GM21447 (cell line): ENCODE measurements around the gene FLT1.

Experiments used
- ATAC-seq: cut with Tn5 transposase; IDR thresholded peaks from one replicate; pipeline ENCODE4 v1.9.1; 2021; ENCODE audit not compliant: unreplicated experiment

Gene FLT1

GRCh38 chr13:28494778-28495537 lies at the start of gene FLT1:
Gene FLT1 (minus strand): TSS chr13:28495128. CDS start chr13:28494843, 285 bp downstream.
- no peak for ATAC-seq

GRCh38 chr13:28544026-28544425 lies 49.1 kb upstream of the FLT1 start:
- no peak for ATAC-seq

DNA sequence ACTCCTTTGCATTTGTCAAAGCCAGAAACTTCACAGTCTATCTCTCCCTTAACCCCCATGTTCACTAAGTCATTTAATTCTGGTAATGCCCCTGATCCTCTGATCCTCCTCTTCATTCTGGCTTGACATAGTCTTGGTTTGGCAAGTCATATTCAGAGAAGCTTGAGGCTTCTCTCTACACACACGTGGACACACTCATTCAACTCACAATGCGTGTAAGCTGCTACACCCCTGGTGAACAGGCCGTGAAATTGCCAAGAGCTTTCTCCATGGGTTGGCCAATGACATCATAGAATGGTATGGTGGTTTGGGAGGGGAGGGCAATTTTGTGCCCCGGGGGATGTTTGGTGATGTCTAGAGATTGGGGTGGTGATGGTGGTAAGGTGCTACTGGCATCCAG lies 47.9 kb upstream of the FLT1 start:
- ATAC-seq: no peak

- no peak for ATAC-seq
These were observed 47.0 kb upstream of the FLT1 start for GRCh38 chr13:28541966-28542365.

DNA sequence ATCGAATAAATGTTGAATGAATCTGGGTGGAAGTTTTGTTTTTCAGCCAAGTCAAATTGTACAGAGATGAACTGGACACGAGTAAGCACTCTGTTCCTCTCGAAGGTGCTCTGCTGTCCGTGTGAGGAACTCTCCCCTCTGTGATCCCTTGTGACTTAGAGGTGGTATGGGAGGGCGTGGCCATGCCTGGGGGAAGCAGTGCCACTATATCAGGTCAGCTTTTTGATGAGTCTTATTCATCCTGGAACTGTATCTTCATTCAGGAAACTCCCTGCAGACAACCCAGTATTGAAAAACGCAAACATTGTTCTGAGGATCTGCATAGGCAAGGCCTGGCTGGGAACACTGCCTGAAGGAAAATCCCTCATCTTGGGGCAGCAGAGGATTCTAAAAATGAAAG lies 45.7 kb upstream of the FLT1 start:
- ATAC-seq: no peak

DNA sequence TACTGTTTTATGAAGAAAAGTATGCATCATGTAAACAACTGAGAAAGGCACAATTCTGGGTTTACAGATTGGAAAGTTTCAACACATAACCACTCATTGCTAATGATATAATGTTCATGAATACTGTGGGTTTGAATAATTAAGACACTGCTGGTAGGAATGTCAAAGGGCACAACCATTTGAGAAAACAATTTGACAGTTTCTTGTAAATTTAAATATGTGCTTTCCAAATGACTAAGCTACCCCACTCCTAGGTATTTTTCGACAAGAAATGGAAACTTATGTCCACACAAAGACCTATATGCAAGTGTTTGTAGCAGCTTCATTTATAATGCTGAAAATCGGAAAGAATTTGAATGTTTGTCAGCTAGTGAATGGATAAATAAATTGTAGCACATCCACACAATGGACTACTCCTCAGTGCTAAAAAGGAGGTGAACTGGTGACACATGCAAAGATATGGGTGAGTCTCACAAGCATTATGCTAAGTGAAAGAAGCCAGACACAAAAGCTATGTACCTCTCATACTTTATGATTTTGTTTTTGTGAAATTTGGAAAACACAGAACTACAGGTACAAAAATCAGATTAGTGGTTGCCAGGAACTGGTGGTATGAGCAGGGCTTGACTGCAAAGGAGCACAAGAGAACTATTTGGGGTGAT lies 44.8 kb upstream of the FLT1 start:
- ATAC-seq: no peak

GRCh38 chr13:28538932-28539331 lies 44.0 kb upstream of the FLT1 start:
- no peak for ATAC-seq

DNA sequence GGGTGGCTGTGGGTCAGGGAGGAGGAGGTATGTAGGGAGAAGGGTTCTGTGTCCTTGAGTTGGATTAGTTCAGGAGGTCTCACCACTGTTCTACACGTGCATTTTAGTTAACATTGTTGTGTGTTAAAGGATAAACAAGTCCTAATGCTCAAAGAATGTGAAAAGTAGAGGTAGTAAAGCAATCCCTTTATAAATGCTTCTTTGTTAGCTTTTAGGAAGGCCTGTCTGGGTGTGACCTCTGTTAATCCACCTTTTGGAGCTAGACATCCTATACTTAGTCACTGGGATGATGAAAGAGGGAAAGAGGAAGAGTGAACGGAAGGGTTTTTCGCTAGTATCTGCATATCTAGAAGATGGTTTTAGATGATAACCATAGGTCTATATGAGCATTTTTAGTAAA lies 42.2 kb upstream of the FLT1 start:
- no peak for ATAC-seq

DNA sequence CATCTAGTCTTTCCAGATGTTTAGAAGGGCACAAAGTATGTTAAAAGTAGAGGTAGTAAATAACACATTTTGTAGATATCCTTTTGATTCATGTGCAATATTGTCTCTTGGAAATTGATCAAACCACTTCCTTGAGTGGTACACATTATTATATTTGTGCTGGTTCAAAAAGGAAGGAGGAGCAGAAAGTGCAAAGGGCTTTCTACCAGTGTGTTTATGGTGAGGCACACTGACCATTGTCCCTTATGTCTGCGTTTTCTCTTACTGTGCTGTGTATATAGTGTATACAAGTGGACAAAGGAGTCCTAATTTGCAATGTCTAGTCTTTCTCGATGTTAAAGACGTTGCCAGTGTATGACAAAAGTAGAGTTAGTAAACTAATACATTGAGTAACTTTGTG lies 41.4 kb upstream of the FLT1 start:
- no peak for ATAC-seq

GRCh38 chr13:28535734-28536133 lies 40.8 kb upstream of the FLT1 start:
- ATAC-seq: no peak

DNA sequence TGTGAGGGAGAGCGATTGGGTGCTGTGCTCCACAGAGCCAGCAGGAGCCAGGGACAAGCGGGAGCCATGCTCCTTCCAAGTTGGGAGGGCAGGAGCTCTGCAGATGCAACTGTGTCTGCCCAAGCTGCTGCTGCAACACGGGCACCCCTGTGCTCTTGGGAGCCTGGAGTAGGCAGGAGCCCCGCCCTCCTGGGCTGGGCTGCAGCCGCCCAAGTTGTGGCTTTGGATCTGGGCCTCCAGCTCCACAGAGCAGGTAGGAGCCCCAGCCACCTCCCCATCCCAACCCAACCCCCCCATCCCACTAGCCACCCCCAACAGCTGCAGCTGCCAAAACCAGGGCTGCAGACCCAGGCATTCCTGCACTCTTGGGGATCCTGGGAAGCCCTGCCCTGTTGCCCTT lies 39.9 kb upstream of the FLT1 start:
- ATAC-seq: no peak

GRCh38 chr13:28534210-28534609 lies 39.3 kb upstream of the FLT1 start:
- no peak for ATAC-seq

GRCh38 chr13:28533441-28534166 lies 38.7 kb upstream of the FLT1 start:
- ATAC-seq: no peak

GRCh38 chr13:28533125-28533436 lies 38.2 kb upstream of the FLT1 start:
- ATAC-seq: no peak

GRCh38 chr13:28532388-28533124 lies 37.6 kb upstream of the FLT1 start:
- no peak for ATAC-seq

DNA sequence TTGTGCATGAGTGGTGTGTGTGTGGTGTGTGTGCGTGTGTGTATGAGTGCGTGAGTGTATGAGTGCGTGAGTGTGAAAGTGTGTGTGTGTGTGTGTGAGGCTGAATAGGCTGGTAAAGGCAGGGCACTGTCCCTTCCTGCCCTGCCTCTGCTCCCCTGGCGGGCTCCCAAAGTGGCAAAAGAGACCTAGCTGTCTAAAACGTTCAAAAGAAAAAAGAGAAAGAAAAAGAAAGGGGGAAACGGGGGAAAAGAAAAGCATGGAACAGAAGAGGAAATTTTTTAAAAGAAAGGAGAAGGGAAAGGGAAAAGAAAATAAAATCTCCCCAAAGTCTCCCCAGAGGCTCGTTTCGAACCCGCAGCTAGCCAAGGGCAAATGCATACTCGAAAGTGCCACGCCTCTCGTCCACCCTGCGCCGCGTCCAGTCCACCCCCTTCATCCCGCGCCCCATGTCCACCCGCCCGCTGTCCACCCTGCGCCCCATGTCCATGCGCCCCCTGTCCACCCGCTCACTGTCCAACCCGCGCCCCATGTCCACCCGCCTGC lies 37.0 kb upstream of the FLT1 start:
- ATAC-seq: no peak

GRCh38 chr13:28531077-28531844 lies 36.3 kb upstream of the FLT1 start:
- no peak for ATAC-seq

- ATAC-seq: no peak
These were observed 35.8 kb upstream of the FLT1 start for GRCh38 chr13:28530729-28531076.

DNA sequence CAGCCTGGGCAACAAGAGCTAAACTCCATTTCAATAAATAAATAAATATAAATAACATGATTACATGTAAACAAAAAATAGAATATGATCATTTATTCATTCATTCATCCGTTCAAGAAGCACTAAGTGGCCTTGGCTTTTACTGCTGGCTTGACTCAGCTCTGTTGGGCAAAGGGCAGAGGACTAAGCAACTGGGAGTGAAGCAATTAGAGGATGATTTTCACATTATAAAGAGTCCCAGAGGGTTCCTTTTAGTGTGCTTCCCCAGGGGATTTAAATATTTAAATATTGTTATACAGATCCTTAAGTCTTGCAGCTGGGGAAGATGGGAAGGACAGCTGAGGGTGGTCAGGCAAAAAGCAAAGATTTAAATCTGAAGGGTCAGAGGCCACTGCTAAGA lies 34.9 kb upstream of the FLT1 start:
- ATAC-seq: no peak

GRCh38 chr13:28528848-28529247 lies 33.9 kb upstream of the FLT1 start:
- ATAC-seq: no peak

GRCh38 chr13:28528388-28528787 lies 33.5 kb upstream of the FLT1 start:
- ATAC-seq: no peak
